GM23248 (cell line): ENCODE measurements around the gene THSD7A. TPM values are rescaled to one million over a fixed set of nuclear protein-coding genes. Genes with fewer than 3 reads are reported as not detected.

Experiments used
- DNase-seq: peaks from one replicate; pipeline ENCODE4 v3.0.0-alpha.2; 2015
- H2AFZ ChIP-seq: fragments of 200-600 bp; sonication (generic); 2 replicates; pipeline ENCODE4 v1.6.1; 2016; ENCODE audit warnings: antibody characterized with exemption
- H3F3A ChIP-seq: fragments of 200-600 bp; sonication (generic); 2 replicates; pipeline ENCODE4 v1.6.1; 2016; ENCODE audit warnings: mild to moderate bottlenecking, antibody characterized with exemption, mixed run types; ENCODE audit not compliant: insufficient read depth
- H3K27ac ChIP-seq: fragments of 200-600 bp; sonication (generic); 2 replicates; pipeline ENCODE4 v1.5.1; 2016; ENCODE audit warnings: mild to moderate bottlenecking
- H3K27me3 ChIP-seq: fragments of 200-600 bp; sonication (generic); replicated peaks from 2 replicates; pipeline ENCODE4 v1.6.1; 2016; ENCODE audit warnings: mild to moderate bottlenecking; ENCODE audit not compliant: insufficient read depth
- H3K36me3 ChIP-seq: fragments of 200-600 bp; sonication (generic); 2 replicates; pipeline ENCODE4 v1.6.1; 2016; ENCODE audit warnings: low read depth, mild to moderate bottlenecking
- H3K4me1 ChIP-seq: fragments of 200-600 bp; sonication (generic); 2 replicates; pipeline ENCODE4 v1.6.1; 2016; ENCODE audit warnings: mild to moderate bottlenecking; ENCODE audit not compliant: insufficient read depth
- H3K4me2 ChIP-seq: fragments of 200-600 bp; sonication (generic); one replicate; pipeline ENCODE4 v1.6.1; 2016; ENCODE audit warnings: mild to moderate bottlenecking; ENCODE audit not compliant: unreplicated experiment
- H3K4me3 ChIP-seq: fragments of 200-600 bp; sonication (generic); 2 replicates; pipeline ENCODE4 v1.5.1; 2016; ENCODE audit warnings: mild to moderate bottlenecking
- H3K79me2 ChIP-seq: fragments of 200-600 bp; sonication (generic); 2 replicates; pipeline ENCODE4 v1.6.1; 2016; ENCODE audit warnings: mild to moderate bottlenecking; ENCODE audit not compliant: insufficient read depth
- H3K9ac ChIP-seq: fragments of 200-600 bp; sonication (generic); 2 replicates; pipeline ENCODE4 v1.6.1; 2016; ENCODE audit warnings: mild to moderate bottlenecking
- H3K9me2 ChIP-seq: fragments of 200-600 bp; sonication (generic); 2 replicates; pipeline ENCODE4 v1.6.1; 2016; ENCODE audit warnings: mixed run types, mild to moderate bottlenecking, moderate library complexity; ENCODE audit not compliant: insufficient read depth
- H3K9me3 ChIP-seq: fragments of 200-600 bp; sonication (generic); one replicate; pipeline ENCODE4 v1.6.1; 2017; ENCODE audit warnings: low read depth
- H4K20me1 ChIP-seq: fragments of 200-600 bp; sonication (generic); 2 replicates; pipeline ENCODE4 v1.6.0; 2016; ENCODE audit not compliant: insufficient read depth
- EZH2 ChIP-seq: fragments of 200-600 bp; sonication (generic); IDR thresholded peaks from 2 replicates; pipeline ENCODE4 v1.6.1; 2018; ENCODE audit warnings: antibody characterized with exemption, mild to moderate bottlenecking; ENCODE audit not compliant: insufficient read depth, poor library complexity, severe bottlenecking
- EZH2phosphoT487 ChIP-seq: fragments of 200-600 bp; sonication (generic); IDR thresholded peaks from 2 replicates; pipeline ENCODE4 v1.6.1; 2018; ENCODE audit warnings: antibody characterized with exemption, moderate library complexity, mild to moderate bottlenecking, low read depth; ENCODE audit not compliant: insufficient read depth
- WGBS, 2 experiments: methylation state at CpG; one replicate each; pipeline ENCODE4 v1.1.6; 2015 to 2017; ENCODE audit warnings: low lambda C conversion rate in 2 of 2, low coverage in 1 of 2; ENCODE audit errors: missing lambda C conversion rate in 2 of 2; 5-methylcytosine and 5-hydroxymethylcytosine counted together
- in situ Hi-C: fragments of 300-500 bp; cut with MboI; formaldehyde crosslinking; loops from 2 replicates; pipeline ENCODE4 v1.15.0; 2020
- polyA plus RNA-seq: library from polyadenylated mRNA; unstranded; fragments of >200 nt; fragmentation: Nextera tagmentation; extraction: Ambion mirVana; gene quantifications from 2 replicates; pipeline ENCODE4 v1.2.1, GENCODE V29; 2016
- total RNA-seq: library from RNA; depleted of rRNA; stranded (reverse); fragments of >200 nt; shearing (Covaris generic); gene quantifications from 2 replicates; pipeline ENCODE4 v1.2.3, GENCODE V29; 2014

The THSD7A gene
- total and polyA plus RNA-seq, 2 experiments from 2014 or later = not detected

GRCh38 chr7:11726001-11726793 is 105.8 kb downstream of the THSD7A start:
- Histone ChIP-seq H3K4me1 (peaks cover 18% of the 10 kb centered on the region), H3K9me2 (no peaks in the 10 kb centered on the region), H3K9me3 (no peaks in the 10 kb centered on the region), H3F3A (peaks cover 17% of the 10 kb centered on the region), H3K4me3 (peak overlapping the region; percentile 37), H4K20me1 (no peaks in the 10 kb centered on the region), H3K36me3 (no peaks in the 10 kb centered on the region), H2AFZ (no peak overlapping the region), H3K27ac (peak overlapping the region; percentile 51), H3K4me2 (peak overlapping the region; percentile 30), H3K9ac (0 out of 2 replicates have a peak overlapping the region, but pooled peaks have one; percentile 34), H3K79me2 (no peaks in the 10 kb centered on the region), H3K27me3 (peaks cover 13% of the 10 kb centered on the region; the same call in 1 of the 2 replicates)
- peak; percentile 81 for DNase-seq
- 0 out of 2 replicates have a peak, but pooled peaks have one; percentile 74 for TF ChIP-seq EZH2phosphoT487
- no peak for TF ChIP-seq EZH2
- in situ Hi-C loops = no loop called here
- 4% methylated on average over 7 of the region's 7 CpGs for WGBS, 2 experiments

GRCh38 chr7:11716185-11716584 is 115.8 kb downstream of the THSD7A start:
- no peak for TF ChIP-seq EZH2
- TF ChIP-seq EZH2phosphoT487 = no peak
- Histone ChIP-seq H4K20me1 (no peaks in the 10 kb centered on the region), H3K4me2 (no peak overlapping the region), H3K4me3 (no peak overlapping the region), H3K4me1 (no peaks in the 10 kb centered on the region), H3K79me2 (no peaks in the 10 kb centered on the region), H3K9ac (no peak overlapping the region), H3K9me2 (no peaks in the 10 kb centered on the region), H3K27me3 (peaks cover 9% of the 10 kb centered on the region), H3F3A (peaks cover 13% of the 10 kb centered on the region), H3K36me3 (no peaks in the 10 kb centered on the region), H3K27ac (no peak overlapping the region), H2AFZ (no peak overlapping the region), H3K9me3 (no peaks in the 10 kb centered on the region)
- DNase-seq = peak; percentile 46
- in situ Hi-C loops = no loop called here

GRCh38 chr7:11714676-11715075 is 117.3 kb downstream of the THSD7A start:
- Histone ChIP-seq H3K9me3 (no peaks in the 10 kb centered on the region), H3K4me2 (no peak overlapping the region), H3K36me3 (no peaks in the 10 kb centered on the region), H3K27ac (no peak overlapping the region), H3K4me1 (no peaks in the 10 kb centered on the region), H3K9ac (no peak overlapping the region), H3K4me3 (no peak overlapping the region), H4K20me1 (no peaks in the 10 kb centered on the region), H3F3A (peaks cover 13% of the 10 kb centered on the region), H3K27me3 (peaks cover 9% of the 10 kb centered on the region), H3K79me2 (no peaks in the 10 kb centered on the region), H3K9me2 (no peaks in the 10 kb centered on the region), H2AFZ (no peak overlapping the region)
- 94 to 98% methylated on average over 2 of the region's 2 CpGs for WGBS, 2 experiments
- TF ChIP-seq EZH2phosphoT487 (no peak), EZH2 (no peak)
- DNase-seq = no peak
- in situ Hi-C loops = no loop called here

GRCh38 chr7:11714205-11714604 is 117.8 kb downstream of the THSD7A start:
- TF ChIP-seq EZH2phosphoT487 (no peak), EZH2 (no peak)
- Histone ChIP-seq H3K9ac (no peak overlapping the region), H3K9me2 (no peaks in the 10 kb centered on the region), H3K4me2 (no peak overlapping the region), H3K36me3 (no peaks in the 10 kb centered on the region), H3K4me1 (peaks cover 3% of the 10 kb centered on the region; the same call in 1 of the 2 replicates), H2AFZ (no peak overlapping the region), H3K4me3 (no peak overlapping the region), H3K9me3 (no peaks in the 10 kb centered on the region), H3F3A (peaks cover 15% of the 10 kb centered on the region), H4K20me1 (no peaks in the 10 kb centered on the region), H3K79me2 (no peaks in the 10 kb centered on the region), H3K27ac (no peak overlapping the region), H3K27me3 (peaks cover 9% of the 10 kb centered on the region)
- in situ Hi-C loops = no loop called here
- WGBS, 2 experiments = 22 to 23% methylated on average over 1 of the region's 1 CpG
- no peak for DNase-seq
